ENCODE measurements around the gene AGAP1. TPM values are rescaled to one million over a fixed set of nuclear protein-coding genes. Genes with fewer than 3 reads are reported as not detected.

AGAP1 gene
- total RNA-seq, 2 experiments from 2014 or later, result 1.6 to 2.4 TPM

DNA sequence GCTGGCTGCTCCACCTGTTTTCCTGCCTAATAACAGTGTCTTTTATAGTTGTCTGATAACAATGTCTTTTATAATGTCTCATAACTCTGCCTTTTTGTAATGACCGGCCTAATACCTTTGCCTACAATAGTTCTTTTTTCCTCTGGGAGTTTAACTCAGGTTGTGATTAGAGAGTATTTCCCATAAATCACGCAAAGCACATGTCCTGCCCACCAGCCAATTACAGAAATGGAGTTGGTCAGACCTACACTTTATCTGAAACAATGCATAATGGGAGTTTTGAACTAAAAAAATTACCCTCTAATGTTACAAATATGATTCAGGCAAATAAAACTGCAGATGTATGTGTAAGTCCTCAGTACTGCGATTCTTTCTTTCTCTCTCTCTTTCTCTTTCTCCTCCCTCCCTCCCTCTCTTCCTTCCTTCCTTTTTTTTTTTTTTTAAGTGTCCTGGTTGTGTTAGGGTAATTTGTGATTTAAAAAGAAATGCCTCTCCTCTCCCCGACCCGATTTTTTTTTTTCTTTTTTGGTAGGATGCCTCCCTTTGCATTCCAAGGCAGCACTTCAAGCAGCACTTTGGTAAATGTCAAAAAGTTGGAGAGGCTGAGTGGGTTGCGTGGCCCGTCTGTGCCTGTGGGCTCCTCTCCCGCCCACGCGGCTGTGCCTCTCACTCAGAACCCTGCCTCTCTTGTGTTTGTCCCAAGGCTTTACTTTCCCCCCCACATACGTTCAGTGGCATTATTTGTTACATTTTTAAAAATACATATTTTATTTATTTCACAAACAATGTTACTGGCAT, 147.3 kb downstream of the AGAP1 start:
- ChIA-PET CTCF (no interaction called here), POLR2A (no interaction called here)

DNA sequence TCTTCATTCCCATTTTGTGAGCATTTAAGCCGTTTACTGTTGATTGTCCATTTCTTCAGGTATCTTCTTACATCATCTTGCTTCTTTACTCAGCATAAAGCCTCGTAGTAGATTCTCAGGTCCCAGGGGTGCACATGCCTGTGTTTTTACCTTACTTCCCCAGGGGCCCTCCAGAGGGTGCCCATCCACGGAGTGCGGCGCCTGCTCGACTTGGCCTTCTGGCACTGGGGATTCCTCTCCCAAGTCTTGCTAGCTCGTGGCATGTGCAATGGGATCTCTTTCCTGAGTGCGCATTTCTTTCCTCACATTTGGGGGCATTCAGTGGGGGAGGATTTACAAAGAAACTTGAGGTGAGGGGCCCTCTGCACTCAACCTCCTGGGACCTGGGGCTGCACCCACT, 148.1 kb downstream of the AGAP1 start:
- CTCF ChIA-PET, result interaction anchor here (0.6 kb wide), 1 partner anchor 37 kb away, joined by 3 read pairs; no protein-coding TSS in a partner anchor
- POLR2A ChIA-PET, result no interaction called here

DNA sequence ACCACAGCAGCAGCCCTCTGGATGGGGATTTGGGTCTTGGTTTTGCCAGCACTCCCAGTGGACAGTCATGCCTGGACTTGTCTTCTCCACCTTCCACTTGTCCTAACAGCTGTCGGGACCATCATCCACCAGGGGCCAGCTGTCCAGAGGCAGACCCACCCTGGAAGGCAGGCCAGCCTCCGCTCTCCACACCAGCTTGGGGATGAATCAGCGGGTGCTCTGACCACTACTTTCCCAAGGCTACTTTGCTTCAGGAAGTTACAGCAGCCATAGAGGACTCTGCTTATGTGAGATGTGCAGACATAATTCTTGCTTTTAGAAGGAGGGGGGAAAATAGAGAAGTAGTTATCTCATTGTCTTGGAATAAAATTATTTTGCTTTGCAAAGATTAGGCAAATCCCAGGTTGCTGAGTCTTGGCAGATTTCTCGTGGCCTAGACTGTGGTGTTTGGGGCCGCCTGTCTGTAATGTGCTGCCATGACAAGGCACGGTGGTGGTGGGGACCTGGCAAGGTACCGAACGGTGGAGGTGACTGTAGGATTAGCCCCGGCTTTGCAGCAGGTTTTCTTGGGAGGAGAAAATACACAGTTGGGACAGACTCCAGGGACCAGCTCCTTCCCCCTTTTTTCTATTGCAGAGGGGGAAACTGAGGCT, 148.7 kb downstream of the AGAP1 start:
- CTCF ChIA-PET, result interaction anchor here (0.6 kb wide), 1 partner anchor 38 kb away, joined by 3 read pairs; no protein-coding TSS in a partner anchor
- POLR2A ChIA-PET, result no interaction called here

DNA sequence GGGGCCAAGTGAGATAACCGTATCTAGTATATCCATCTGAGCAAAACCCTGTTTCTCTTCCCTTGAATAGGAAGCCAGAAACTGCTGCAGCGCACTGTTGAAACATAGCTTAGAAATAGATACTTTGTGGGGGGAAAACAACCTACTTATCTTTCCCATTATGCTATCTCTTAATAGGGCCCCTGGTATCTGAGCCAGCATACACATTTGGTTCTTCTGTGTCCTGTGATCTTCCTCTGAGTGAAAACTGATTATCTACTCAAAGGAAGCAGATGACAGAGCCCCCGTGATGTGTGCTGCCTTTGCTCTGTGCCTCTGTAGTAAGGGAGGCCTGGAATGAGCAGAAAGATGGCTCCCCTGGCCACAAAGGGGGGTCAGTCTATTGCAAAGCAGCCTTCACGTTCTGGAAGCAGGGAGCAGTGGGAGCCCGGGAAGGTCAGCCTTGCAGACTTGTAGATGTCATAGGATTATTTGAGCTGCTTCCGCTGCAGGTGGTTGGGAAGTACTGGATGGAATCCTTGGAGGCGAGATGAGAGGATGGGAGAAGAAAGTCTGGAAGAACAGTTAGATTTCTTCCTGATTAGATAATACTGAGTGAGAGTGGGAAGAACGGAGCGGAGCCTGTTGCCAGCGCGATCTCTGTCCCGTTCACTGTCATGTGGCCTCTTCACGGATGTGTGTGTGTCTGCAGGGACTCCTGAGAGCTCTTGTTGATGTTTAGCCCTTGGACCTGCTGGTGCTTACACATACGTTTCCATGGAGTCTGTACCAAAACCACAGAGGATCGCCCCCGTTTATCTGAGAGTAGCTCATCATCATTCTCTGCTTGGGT, 150.1 kb downstream of the AGAP1 start:
- ChIA-PET POLR2A (no interaction called here), CTCF (no interaction called here)

DNA sequence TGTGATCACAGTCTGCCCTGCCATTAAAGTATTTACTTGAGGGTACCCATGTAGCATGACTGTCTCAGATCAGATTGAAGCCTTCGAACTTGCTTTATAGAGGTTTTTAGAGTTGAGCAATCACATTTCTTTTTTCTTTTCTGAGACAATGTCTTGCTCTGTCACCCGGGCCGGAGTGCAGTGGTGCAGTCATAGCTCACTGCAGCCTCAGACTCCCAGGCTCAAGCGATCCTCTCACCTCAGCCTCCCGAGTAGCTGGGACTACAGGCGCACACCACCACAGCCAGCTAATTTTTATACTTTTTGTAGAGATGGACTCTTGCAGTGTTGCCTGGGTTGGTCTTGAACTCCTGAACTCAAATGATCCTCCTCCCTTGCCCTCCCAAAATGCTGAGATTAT, 153.4 kb downstream of the AGAP1 start:
- ChIA-PET POLR2A (no interaction called here), CTCF (no interaction called here)

DNA sequence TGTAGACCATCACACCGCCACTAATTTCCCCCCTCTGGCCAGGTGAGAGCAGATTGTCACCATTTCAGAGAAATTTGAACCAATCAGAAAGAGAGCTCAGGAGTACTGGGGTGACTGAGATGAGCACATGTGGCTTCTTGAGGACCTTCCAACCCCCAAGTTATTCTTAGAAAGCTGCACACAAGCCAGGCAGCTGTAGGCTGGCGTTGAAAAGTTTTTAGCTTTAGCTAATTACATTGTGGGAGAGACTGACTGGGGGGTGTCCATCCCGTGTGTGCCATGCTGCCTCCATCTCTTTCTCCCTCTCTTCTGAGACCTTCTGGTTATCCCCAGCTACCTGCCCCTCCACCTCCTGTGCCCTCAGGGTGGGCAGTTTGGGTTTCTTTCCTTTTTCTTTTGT, 154.0 kb downstream of the AGAP1 start:
- ChIA-PET POLR2A (no interaction called here), CTCF (no interaction called here)

DNA sequence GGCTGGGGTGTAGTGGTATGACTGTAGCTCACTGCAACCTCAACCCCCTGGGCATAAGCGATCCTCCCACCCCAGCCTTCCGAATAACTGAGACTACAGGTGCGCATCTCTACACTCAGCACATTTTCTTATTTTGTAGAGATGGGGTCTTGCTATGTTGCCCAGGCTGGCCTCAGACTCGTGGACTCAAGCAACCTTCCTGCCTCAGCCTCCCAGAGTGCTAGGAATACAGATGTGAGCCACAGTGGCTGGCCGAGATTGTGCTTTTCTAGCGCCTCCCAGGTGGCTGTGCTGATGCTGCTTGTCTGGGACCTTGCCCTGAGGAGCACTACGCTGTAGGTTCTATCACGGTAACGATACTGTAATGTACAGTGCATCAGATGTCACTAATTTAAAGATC, 155.6 kb downstream of the AGAP1 start:
- ChIA-PET CTCF (no interaction called here), POLR2A (no interaction called here)

DNA sequence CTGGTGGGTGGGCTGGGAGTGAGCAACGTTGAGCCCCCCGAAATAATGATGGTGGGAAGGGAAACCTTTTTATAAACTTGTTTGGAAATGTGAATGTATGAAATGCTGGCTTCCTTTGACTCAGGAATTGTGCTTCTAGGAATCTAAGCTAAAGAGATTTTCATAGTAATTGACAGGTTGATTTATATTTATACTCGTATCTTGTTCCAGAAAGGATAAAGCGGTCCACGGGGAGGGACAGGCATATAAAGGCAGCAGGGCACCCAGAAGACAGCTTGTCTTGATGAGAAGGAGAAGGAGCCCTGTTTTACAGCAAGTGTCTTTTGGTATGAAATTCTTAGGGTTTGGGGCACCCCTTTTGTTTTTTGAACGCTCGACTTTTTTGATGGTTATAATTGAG, 157.8 kb downstream of the AGAP1 start:
- ChIA-PET CTCF (no interaction called here), POLR2A (no interaction called here)

DNA sequence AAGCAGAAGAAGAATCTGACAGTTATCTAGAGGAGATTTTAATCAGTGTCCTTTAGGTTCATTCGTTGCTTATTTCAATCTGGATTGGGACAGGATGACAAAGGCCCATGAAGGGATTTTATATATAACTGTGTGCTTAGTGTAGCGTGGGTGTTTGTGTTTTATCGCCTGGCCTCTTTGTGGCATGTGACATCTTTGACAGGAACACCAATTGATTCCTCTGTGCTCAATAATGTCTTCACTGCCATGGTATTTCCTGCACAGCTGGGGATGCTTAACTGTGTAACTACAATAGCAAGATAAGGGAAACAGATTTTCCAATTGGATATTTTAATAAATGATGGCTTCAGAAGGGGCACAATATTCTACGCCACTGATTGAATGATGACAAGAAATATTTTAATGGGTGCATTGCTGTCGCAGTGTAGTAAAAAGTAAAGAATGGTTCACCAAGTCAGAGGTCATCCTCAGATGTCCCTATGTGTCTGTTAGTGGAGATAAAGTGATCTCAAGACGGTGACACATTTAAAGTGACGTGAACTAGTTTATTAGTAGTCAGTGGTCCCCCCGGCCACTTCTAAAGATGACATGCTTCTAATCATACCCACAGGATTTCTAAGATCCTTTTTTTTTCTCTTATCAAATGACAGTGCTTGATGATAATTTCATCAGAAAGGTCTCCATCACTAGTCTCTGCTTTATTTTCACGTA, 160.4 kb downstream of the AGAP1 start:
- ChIA-PET POLR2A (no interaction called here), CTCF (no interaction called here)

DNA sequence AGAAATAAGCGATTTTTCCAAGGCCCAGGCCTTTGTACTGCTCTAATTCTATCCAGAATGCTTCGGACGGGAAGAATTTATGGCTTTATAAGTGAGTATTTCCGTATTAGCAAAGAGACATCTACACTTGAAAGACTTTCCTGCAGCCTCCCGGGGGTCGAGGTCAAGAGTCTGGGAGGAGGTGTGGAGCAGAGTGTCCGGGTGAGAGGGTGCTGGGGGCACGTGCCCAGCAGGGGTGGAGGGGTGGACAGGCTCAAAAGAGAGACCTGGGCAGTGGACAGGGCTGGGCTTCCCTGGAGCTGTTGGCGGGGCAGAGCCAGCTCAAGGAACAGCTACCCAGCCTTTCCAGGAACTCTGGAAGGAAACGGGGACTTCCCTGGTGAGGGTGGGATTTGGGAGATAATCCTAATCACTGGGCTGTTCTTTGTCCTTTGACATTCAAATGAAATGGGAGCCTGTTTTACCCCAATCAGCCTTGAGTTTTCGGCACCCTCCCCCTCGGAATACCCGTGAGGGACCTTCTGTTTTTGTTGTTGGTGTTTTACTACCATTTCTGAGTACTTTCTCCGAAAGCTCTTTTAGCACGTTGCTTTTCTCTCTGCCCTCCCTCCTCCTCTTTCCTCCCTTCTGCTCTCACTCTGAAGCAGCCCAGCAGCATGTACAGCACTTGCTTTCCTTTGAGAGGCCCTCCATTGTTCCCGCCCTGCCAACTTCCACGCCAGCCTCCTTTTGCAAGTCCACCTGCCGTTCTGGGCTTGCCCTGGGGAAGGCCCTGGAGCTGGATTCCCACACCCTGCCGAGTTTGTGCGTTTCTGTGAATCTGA, 164.7 kb downstream of the AGAP1 start:
- ChIA-PET CTCF (interaction anchor here (0.6 to 1.1 kb wide), 2 partner anchors 88 to 101 kb away, joined by 3 read pairs; no protein-coding TSS in a partner anchor), POLR2A (no interaction called here)

DNA sequence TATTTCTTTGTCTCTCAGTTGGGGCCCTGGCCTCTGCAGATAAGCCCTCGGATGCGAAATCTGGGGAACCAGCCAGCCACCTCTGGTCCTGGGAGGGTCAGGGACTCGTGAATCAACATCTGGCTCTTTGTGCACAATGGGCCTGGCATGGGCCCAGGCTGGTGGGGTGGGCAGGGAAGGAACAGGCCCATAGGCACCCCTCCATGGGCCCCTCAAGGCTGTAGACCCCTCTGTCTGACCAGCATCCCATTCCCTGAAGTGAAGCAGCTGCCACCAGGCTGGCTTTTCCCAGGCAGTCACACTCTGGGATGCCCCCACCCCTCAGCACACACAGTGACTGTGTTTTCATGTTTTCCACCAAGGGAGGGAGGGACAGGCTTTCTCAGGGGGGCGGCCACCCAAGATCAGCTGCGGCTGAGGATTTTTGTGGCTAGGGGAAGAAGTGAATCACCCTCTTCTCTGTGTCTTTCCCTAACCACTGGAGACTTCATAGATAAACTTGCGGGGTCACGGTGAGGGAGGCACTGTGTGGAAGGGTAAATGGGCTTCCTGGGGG, 166.0 kb downstream of the AGAP1 start:
- POLR2A ChIA-PET, result no interaction called here
- CTCF ChIA-PET, result interaction anchor here (1.1 kb wide), 1 partner anchor 86 kb away, joined by 3 read pairs; no protein-coding TSS in a partner anchor

DNA sequence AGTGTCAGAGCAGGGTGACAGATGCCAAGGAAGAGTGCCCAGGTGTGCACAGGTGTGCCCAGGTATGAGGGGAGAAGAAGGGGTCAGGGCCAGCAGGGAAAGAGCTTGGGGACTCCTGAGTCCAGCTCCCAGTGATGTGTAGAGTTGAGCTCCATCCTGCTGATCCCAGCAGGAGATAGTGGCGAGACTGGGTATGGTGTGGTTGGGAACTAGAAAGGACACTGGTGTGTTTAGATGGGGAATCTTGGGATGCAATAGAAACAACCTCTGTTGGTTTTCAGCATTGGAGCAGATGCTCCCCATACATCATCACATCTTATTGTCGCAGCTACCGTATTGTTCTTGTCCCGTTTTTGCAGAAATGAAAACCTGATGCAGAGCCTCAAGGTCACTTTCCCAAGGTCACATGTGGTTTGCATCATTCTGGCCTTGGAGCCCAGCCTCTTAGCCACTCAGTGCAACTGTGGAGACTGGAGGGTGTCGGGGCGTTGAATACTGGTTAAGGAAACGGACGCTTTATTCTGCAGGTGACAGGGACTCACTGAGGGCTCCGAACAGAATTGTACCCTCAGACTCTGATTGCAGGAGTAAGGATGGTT, 166.7 kb downstream of the AGAP1 start:
- CTCF ChIA-PET, result no interaction called here
- POLR2A ChIA-PET, result no interaction called here

DNA sequence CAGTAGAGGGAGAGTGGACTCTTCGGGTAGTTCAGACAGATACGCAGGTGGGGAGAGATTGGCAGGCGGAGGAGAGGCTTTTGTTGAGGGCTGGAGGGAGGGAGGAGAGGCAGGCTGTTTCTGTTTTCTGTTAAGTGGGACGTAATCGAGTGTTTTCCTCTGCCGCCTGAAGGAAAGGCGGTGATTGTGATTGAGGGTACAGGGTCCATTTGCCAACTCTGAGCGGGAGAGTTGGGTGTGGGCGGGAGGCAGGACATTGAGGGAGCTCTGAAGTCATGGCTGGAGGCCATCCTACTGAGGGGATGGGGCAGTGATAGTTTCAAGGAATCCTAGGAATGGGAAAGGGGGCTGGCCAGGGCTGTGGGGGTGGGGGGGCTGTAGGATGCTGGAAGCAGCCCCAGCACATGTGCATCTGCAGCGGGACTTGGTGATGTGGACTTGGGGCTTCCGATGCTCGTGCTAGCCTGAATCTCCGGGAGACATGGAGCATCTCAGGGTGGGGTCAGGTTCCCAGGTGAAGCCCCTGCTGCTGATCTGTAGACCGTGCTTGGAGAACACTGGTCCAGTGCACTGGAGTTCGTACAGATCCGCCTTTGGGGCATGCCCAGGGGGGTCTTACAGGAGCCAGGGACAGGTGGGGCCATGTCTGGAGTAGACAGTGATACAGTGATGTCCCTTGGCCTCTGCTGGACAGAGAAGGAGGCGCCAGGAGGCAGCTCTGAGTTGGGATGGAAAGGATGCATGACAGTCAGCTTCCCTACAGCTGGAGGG, 167.5 kb downstream of the AGAP1 start:
- POLR2A ChIA-PET, result no interaction called here
- CTCF ChIA-PET, result no interaction called here

DNA sequence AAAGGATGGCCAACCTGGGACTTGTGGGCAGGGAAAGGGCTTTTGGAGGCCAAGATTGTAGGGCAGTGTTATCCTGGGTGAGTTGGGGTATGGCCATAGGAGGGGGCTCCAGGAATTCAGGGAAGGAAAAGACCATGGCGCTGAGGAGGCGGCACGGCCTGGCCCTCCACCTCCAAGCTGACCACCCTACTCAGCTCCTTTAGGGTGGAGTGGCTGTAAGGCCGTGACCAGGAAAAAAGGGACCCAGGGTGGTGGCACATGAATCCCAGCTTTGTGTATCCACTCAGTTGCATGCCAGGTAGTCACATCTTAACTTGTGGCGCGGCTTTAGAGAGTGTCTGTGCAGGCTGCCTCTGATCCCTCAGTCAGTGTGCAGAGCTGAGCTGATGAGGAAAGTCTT, 168.1 kb downstream of the AGAP1 start:
- CTCF ChIA-PET, result no interaction called here

DNA sequence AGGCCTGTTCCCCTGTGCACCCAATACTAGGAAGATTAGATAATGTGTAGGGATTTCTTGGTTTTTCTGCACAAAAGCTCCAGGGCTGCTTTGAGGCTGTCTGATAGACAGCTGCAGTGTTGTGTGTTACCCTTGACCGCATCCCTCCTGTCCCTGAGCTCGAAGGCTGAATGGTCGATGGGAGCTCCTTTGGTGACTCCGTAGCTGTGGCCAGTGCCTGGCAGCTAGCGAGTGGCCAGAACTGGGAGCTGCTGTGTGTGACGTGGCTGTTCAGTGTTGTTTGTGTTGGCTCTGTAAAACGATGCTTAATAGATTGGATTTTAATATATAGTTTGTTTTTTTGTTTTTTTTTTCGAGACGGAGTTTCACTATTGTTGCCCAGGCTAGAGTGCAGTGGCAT, 170.0 kb downstream of the AGAP1 start:
- ChIA-PET POLR2A (no interaction called here), CTCF (interaction anchor here (1.2 kb wide), 1 partner anchor 10 kb away, joined by 3 read pairs; no protein-coding TSS in a partner anchor)

More for the DNA sequence above, 168.1 kb downstream of the AGAP1 start:
- POLR2A ChIA-PET, result no interaction called here

DNA sequence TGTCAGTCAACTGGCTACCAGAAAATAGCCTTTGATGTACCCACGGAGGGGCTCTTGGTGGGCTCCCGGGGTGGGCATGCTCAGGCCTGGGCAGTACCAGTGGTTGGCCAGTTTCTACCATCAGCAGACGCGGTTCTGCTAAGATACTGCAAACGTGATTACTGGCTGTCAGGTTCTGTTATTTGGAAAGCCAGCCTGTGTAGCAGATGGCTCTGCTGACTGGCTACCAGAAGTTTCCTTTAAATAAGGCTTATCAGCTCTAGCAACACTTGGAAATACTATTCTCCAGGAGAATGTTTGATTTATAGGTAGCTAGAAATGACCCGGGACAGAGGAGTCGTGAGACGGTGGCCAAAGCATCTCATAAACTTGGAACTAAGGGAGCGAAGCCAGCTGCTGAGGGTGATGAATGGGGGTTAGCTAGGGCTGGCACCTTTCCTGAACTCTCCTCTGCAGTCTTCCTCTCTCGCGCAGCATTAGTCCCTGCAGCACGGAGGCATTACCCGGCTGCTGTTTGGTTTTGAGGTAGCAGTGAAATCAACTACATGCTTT, 171.9 kb downstream of the AGAP1 start:
- ChIA-PET CTCF (no interaction called here), POLR2A (no interaction called here)

DNA sequence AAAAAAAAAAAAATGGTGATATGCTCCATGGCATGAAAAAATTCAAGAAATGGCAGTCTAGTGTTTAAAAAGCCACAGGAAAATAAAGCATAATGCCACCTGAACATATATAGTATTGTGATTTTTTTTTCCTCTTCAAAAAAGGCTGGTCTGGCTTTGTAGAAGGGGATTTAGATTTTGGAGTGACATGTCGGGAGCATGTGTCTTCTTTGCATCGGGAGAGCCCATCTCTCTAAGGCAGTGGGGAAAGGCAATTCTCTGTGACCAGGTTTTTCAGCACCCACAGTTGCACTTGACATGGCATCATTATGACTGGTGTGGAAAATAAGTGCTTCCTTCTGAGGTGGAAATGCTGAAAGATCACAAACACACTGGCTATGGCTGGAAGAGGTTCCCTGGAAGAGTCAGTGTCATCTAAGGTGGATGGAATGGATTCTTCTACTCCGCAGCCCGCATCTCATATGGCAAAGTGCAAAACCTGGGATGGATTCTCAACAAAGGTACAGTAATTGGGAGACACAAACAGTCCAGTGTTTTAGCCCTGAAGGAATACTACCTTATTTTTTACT, 172.5 kb downstream of the AGAP1 start:
- POLR2A ChIA-PET, result no interaction called here
- CTCF ChIA-PET, result interaction anchor here (1.3 kb wide), 1 partner anchor 80 kb away, joined by 3 read pairs; no protein-coding TSS in a partner anchor
